HG02610 (cell line): ENCODE results near the gene ALOX15B.
"Not testable (repeated sequence)": the region's sequence is repeated elsewhere in the genome, so short reads cannot be mapped to it uniquely, and the experiment has no call there.

Source experiments
- ATAC-seq: cut with Tn5 transposase; IDR thresholded peaks from one replicate; pipeline ENCODE4 v1.9.1; 2021; ENCODE audit warnings: mild to moderate bottlenecking, moderate library complexity; ENCODE audit not compliant: unreplicated experiment

Gene ALOX15B

DNA sequence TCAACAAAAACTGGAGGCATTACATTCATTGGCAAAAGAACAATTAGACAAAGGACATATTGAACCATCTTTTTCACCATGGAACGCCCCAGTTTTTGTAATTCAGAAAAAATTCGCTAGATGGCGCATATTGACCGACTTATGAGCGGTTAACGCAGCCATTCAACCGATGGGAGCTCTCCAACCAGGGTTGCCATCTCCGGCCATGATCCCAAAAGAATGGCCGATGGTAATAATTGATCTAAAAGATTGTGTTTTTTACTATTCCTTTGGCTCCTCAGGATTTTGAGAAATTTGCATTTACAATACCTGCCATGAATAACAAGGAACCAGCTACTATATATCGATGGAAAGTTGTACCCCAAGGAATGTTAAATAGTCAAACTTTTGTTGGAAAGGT is 21.4 kb downstream of the ALOX15B start:
- ATAC-seq, result no peak

DNA sequence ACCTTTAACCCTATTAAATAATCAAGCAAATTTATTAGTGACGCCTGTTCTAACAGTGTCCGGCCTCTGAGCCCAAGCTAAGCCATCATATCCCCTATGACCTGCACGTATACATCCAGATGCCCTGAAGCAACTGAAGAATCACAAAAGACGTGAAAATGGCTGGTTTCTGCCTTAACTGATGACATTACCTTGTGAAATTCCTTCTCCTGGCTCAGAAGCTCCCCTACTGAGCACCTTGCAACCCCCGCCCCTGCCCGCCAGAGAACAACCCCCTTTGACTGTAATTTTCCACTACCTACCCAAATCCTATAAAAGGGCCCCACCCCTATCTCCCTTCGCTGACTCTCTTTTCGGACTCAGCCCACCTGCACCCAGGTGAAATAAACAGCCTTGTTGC is 23.0 kb downstream of the ALOX15B start:
- not testable (repeated sequence) for ATAC-seq

- no peak for ATAC-seq
These were observed 23.6 kb downstream of the ALOX15B start for GRCh38 chr17:8062435-8062806.

GRCh38 chr17:8062807-8063483 is 24.1 kb downstream of the ALOX15B start:
- ATAC-seq, result no peak

- ATAC-seq, result no peak
These were observed 25.1 kb downstream of the ALOX15B start for GRCh38 chr17:8063761-8064534.

DNA sequence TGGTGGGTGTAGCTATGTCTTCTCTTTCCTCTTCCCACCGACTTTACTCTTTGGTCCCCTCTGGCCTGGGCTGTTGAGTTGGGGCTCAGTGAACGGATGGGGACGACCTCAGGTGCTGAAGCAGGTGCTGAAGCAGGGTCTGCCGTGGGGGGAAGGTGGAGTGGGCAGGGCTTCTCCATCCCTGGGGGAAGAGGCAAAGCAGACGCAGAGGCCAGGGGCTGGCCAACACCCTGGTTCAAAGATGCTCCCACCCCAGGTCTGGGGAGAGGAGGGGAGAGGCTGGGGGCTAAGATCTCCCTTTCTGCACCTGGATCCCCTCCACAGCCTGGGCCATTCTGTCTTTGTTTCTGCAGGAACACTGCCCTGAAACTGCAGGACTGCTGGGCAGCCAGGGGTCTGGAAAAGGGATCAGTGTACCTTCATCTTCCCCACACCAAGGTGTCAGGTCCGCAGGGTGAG is 25.7 kb downstream of the ALOX15B start:
- ATAC-seq, result no peak

- ATAC-seq, result no peak
These were observed 28.2 kb downstream of the ALOX15B start for GRCh38 chr17:8066841-8067775.

- no peak for ATAC-seq
These were observed 28.9 kb downstream of the ALOX15B start for GRCh38 chr17:8067806-8068205.

GRCh38 chr17:8068736-8069586 is 30.1 kb downstream of the ALOX15B start:
- no peak for ATAC-seq

GRCh38 chr17:8069587-8069860 is 30.7 kb downstream of the ALOX15B start:
- no peak for ATAC-seq

DNA sequence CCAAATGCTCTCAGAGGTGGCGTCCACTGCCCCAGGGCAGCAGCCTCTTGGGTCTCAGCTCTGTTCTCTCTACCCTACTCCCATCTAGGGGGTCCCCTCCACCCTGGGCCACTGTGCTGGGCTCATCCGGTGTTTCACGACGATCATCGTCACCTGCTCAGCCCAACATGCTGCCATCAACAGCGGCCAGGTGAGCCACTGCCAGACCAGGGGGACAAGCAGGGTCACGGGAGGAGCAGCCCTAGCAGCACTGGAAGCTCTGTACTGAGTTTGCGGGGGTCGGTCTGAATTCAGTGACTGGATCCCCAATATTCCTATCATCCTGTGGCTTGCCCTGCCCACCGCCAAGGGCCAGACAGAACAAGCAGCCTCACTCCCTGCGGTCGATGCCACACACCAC is 32.6 kb downstream of the ALOX15B start:
- ATAC-seq, result no peak

- ATAC-seq, result no peak
These were observed 33.5 kb downstream of the ALOX15B start for GRCh38 chr17:8072341-8072728.

DNA sequence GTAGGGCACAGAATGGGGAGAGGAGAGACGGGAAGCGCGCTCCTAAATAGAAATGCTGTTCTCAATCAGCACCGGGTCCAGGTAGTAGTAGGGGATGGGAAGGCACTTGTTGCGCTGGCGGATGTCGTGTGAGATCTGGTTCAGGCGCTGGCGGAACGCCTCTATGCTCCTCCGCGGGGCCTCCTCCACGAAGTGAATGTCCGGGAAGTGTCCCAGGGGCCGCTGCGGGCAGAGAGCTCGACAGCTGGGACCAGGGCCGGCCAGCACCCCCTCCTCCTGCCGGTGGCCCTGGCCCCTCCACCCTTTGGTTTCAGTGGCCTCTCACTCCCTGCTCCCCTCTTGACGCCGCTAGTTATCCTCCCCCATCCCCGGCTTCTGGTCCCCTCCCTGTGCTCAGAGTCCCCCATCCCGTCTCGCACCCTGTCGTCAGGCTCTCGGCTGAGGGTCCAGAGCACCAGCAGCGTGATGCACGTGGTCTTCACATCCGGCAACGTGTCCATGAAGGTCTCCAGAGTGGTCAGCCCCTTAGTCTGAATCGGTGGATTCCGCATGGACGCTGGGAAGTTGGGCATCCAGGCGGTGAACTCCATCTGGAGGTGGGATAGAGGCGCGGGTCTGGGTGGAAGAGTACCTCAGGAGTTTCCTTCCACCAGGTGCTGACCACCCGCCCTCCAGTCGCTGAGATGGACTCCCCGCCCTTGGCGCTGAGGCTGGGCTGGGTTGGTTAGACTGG is 34.0 kb downstream of the ALOX15B start:
- ATAC-seq, result no peak

DNA sequence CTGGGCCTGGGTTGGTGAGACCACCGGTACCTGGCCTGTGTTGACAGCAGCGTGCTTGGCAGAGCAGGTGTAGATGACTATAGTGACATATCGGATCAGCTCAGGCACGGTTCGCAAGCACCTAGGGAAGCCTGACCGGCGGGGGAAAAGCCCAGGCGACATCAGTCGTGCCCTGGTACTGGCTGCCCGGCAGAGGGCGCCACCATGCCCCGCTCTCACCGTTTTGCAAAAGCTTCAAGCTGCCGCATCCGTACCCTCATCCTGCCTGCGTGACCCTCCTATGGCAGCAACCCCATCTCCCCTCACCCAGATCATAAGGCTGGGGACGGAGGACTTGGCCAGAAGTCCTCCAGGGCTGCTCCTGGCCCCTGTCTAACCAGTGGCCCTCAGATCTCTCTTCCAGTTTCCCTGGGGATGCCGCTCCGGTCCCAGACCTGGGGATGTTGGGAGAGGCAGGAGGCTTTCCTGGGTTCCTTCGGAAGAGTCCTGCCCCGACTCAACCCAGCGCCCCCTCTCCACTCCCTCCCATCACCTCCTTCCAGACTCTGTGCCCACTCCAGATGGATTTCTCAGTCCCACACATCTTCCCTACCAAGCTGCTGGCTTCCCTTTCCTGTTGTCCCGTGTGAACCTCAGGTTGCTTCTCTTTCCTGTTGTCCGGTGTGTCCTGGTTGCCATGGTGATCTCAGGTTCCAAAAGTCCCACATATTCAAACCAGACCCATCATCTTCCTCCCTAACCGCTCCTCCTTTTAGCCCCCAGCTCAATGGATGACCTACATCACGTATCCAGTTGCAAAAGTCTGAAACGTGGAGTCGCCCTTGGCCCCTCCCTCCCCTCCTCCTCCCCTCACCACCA is 35.0 kb downstream of the ALOX15B start:
- no peak for ATAC-seq

GRCh38 chr17:8074554-8074953 is 35.7 kb downstream of the ALOX15B start:
- no peak for ATAC-seq

DNA sequence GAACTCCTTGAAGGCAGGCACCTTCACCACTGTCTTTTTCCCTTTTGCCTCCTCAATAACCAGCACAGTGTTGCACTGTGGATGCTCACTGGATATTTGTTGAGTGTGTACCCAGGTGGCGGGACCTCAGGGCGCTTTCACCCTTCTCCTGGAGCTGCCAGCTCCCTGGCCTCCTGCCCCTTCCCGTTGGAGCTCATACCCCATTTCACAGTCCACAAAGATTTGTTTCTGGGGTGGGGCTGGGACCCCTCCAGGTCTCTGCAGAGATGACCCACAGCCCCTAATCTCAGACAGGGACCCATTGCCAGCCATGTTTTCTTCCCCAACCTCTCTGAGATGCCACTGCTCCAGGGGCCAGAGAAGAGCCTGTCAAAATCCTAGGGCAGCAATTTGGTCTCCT is 36.2 kb downstream of the ALOX15B start:
- ATAC-seq, result no peak

DNA sequence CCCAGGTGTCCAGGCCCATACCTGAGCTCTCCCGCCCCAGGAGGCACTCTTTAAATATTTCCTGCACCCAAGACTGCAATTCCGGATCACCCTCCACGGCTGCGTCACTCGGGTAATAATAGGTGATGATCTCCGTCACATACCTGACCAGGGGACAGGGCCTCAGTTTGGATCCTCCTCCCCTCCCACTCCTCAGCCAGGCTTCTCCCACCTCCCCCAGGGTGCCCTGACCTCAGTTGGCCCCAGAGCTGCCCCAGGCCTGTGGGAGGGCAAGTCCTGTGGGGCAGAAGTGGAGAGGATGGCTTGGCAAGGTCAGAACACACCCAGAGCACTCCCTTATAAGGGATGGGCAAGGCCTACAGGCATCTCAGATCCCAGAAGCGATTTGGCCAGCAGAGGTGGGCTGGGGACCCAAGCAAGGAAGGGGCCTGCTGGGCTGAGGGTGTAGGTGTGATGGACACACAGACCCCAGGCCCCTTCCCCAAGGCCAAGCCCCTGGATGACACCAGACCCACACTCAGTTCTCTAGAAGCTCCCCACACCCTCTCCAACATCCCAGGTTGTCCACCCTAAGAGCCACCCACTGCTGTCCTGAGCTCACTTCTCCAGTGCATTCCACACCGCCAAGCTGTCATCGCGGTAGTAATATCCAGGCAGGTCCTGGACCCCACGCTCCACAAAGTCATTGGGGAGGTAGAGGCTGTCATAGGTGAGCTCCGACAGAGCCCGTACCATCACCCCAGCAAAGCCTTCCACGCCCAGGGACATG is 36.9 kb downstream of the ALOX15B start:
- no peak for ATAC-seq

DNA sequence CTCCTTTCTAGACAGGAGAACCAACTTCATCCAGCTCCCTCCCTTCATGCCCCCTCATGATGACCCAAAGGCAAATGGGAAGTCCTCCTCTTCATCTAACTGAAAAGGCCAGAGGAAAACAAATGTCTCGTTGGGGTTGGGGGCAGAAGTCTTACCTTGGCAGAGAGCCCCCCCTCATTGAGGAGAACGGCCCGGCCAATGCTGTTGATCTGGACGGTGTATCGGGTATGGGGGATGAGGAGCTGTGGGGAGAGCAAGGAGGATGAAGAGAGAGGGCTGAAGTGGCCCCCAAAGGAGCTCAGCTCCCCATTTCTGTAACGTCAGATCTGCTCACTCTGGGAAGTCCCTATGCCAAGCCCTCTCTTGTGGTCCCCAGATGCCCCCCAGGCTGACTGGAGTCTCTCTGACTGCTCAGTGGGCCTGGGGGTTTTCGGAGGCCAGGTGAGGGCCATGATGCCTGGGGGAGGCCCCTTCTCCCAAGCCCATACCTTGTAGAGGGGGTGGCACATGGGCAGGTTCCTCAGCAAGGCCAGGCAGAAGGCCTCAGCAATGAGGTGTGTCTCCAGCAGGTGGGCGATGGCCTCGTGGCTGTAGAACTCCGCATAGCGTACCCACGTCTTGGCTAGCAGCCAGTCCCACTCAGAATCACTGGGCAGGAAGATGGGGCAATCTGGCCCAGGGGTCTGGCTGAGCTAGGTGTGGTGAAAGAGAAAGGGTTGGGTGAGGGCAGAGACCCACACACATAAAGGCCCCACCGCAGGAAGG is 37.8 kb downstream of the ALOX15B start:
- ATAC-seq, result no peak
